DOHH2 (cell line): ENCODE measurements around the gene CCL2.

Experiments used
- H3F3A ChIP-seq: fragments of 200-600 bp; sonication (generic), shearing (Covaris generic); 2 replicates; pipeline ENCODE4 v1.6.0; 2016; ENCODE audit warnings: antibody characterized with exemption, mild to moderate bottlenecking; ENCODE audit not compliant: control insufficient read depth, insufficient read depth
- H3K27ac ChIP-seq: fragments of 200-600 bp; sonication (generic); 2 replicates; pipeline ENCODE4 v1.5.1; 2014; ENCODE audit warnings: low read depth, mild to moderate bottlenecking, low read length, moderate library complexity
- H3K27me3 ChIP-seq: fragments of 200-600 bp; sonication (generic); 2 replicates; pipeline ENCODE4 v1.6.1; 2014; ENCODE audit warnings: mild to moderate bottlenecking, low read length, mixed read lengths; ENCODE audit not compliant: control insufficient read depth
- H3K36me3 ChIP-seq: fragments of 200-600 bp; sonication (generic); 2 replicates; pipeline ENCODE4 v1.6.1; 2014; ENCODE audit warnings: mild to moderate bottlenecking, low read length, moderate library complexity, mixed read lengths; ENCODE audit not compliant: control insufficient read depth
- H3K4me1 ChIP-seq: fragments of 200-600 bp; sonication (generic); 2 replicates; pipeline ENCODE4 v1.6.1; 2014; ENCODE audit warnings: mild to moderate bottlenecking, low read length, mixed read lengths; ENCODE audit not compliant: control insufficient read depth
- H3K4me2 ChIP-seq: fragments of 200-600 bp; sonication (generic); 2 replicates; pipeline ENCODE4 v1.6.0; 2014; ENCODE audit warnings: mild to moderate bottlenecking, low read length, moderate library complexity
- H3K4me3 ChIP-seq: fragments of 200-600 bp; sonication (generic); 2 replicates; pipeline ENCODE4 v1.5.1; 2014; ENCODE audit warnings: mild to moderate bottlenecking, low read length, mixed read lengths
- H3K79me2 ChIP-seq: fragments of 200-600 bp; sonication (generic); 2 replicates; pipeline ENCODE4 v1.6.1; 2014; ENCODE audit warnings: mild to moderate bottlenecking, low read length, mixed read lengths; ENCODE audit not compliant: control insufficient read depth
- H3K9me2 ChIP-seq: fragments of 200-600 bp; sonication (generic); replicated peaks from 2 replicates; pipeline ENCODE4 v1.6.1; 2014; ENCODE audit warnings: mild to moderate bottlenecking, low read length, mixed read lengths; ENCODE audit not compliant: control insufficient read depth
- H3K9me3 ChIP-seq: fragments of 200-600 bp; sonication (generic); 2 replicates; pipeline ENCODE4 v1.6.1; 2014; ENCODE audit warnings: antibody characterized with exemption, low read length, mixed read lengths; ENCODE audit not compliant: control insufficient read depth, insufficient read depth
- H4K20me1 ChIP-seq: fragments of 200-600 bp; sonication (generic); 2 replicates; pipeline ENCODE4 v1.6.0; 2014; ENCODE audit warnings: low read depth, mild to moderate bottlenecking, antibody characterized with exemption, low read length, moderate library complexity; ENCODE audit not compliant: control insufficient read depth, insufficient read depth
- EZH2phosphoT487 ChIP-seq: fragments of 200-600 bp; sonication (generic); IDR thresholded peaks from 2 replicates; pipeline ENCODE4 v1.6.1; 2017; ENCODE audit warnings: borderline replicate concordance, mild to moderate bottlenecking, antibody characterized with exemption, low read length, moderate library complexity, mixed read lengths
- TF ChIP-seq, protein P1 (sequence below): fragments of 200-600 bp; sonication (generic); IDR thresholded peaks from one replicate; pipeline ENCODE4 v1.5.1; 2014; ENCODE audit warnings: antibody characterized with exemption, mild to moderate bottlenecking, low read depth, low read length; ENCODE audit not compliant: poor library complexity, severe bottlenecking

The CCL2 gene

DNA sequence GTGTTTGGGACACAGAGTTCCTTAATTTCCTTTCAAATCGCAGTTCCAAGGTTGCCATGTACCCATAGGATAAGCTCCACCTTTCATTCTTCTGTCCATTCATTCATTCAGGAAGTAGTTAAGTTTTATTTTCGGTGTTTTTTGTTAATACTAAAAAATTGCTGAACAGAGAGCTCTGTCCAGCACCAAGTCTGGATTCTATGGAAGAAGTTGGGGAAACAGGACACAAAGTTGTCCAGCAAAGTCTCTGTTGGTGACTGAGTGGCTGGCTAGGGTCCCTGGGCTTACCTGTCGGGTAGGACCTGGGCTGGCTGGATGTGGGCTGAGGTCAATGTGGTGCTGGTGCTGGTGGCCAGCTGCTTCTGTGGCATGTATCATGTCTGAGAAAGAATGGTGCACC, 17.6 kb upstream of the CCL2 start:
- Histone ChIP-seq H3K4me2 (no peak overlapping the region), H3K9me3 (no peaks in the 10 kb centered on the region), H4K20me1 (no peaks in the 10 kb centered on the region), H3F3A (no peaks in the 10 kb centered on the region), H3K79me2 (no peaks in the 10 kb centered on the region), H3K9me2 (no peaks in the 10 kb centered on the region), H3K4me3 (no peak overlapping the region), H3K27me3 (no peaks in the 10 kb centered on the region), H3K27ac (no peak overlapping the region), H3K36me3 (no peaks in the 10 kb centered on the region), H3K4me1 (peaks cover 2% of the 10 kb centered on the region)
- TF ChIP-seq, protein P1, sequence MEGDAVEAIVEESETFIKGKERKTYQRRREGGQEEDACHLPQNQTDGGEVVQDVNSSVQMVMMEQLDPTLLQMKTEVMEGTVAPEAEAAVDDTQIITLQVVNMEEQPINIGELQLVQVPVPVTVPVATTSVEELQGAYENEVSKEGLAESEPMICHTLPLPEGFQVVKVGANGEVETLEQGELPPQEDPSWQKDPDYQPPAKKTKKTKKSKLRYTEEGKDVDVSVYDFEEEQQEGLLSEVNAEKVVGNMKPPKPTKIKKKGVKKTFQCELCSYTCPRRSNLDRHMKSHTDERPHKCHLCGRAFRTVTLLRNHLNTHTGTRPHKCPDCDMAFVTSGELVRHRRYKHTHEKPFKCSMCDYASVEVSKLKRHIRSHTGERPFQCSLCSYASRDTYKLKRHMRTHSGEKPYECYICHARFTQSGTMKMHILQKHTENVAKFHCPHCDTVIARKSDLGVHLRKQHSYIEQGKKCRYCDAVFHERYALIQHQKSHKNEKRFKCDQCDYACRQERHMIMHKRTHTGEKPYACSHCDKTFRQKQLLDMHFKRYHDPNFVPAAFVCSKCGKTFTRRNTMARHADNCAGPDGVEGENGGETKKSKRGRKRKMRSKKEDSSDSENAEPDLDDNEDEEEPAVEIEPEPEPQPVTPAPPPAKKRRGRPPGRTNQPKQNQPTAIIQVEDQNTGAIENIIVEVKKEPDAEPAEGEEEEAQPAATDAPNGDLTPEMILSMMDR, result no peak
- no peak for TF ChIP-seq EZH2phosphoT487

DNA sequence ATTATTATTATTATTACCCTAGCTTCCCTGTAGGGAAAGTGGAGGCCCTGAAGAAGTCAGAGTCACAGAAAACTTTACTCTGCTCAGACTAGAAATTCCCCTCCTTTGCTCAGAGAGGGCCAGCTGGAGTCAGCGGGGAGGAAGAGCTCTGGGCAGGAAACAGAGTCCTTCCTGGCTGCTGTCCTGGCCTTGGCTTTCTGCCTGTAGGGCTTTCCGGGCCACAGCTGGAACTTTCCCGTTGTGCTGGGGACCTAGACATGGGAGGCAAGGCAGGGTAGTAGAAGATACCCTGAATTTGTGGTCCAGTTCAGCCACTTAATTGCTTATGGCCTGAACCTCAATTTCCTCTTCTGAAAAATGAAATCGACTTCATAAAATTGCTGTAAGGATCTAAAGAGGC, 14.0 kb upstream of the CCL2 start:
- Histone ChIP-seq H3K9me2 (no peaks in the 10 kb centered on the region), H3K36me3 (no peaks in the 10 kb centered on the region), H3K4me2 (no peak overlapping the region), H3K27ac (no peak overlapping the region), H3K4me1 (peaks cover 7% of the 10 kb centered on the region), H3F3A (no peaks in the 10 kb centered on the region), H3K9me3 (no peaks in the 10 kb centered on the region), H3K27me3 (no peaks in the 10 kb centered on the region), H4K20me1 (no peaks in the 10 kb centered on the region), H3K79me2 (no peaks in the 10 kb centered on the region), H3K4me3 (no peak overlapping the region)
- TF ChIP-seq, protein P1, result no peak
- TF ChIP-seq EZH2phosphoT487, result no peak

DNA sequence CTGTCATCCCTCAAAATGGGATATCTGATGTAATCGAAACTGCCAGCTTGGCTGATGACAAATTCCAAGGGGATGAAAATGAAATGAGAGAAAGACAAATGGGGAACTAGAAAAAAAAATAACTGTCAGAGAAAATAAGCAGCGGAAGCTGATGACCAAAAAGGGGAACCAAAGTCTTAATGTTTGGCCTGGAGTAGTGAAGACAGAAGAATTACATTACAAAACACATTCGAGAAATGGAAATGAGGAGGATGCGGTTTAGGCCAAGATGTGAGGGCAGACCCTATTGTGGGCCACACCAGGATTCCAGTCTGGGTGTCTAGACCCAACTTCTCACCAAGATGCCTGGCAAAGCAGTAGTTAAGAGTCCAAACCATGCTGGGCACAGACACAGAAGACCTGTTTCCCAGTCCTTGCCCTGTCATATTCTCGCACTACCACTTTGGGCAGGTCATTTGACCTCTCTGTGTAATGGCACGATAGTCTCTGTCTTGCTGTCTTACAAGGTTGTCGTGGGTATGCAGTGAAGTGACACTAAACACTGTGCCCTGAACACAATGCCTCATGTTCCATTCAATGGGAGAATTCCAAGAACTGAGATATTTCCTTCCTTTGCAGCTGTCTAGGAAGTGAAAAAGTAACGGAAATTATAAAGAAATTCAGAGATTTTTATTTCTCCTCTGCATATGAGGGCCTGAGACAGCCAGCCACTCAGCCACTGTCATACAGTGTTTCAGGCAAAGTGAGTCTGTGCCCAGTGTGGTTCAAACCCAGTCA, 12.3 kb upstream of the CCL2 start:
- no peaks in the 10 kb centered on the region for H3K36me3 ChIP-seq
- H3K9me3 ChIP-seq, result no peaks in the 10 kb centered on the region
- H4K20me1 ChIP-seq, result no peaks in the 10 kb centered on the region
- H3K4me3 ChIP-seq, result no peak overlapping the region
- no peaks in the 10 kb centered on the region for H3F3A ChIP-seq
- no peaks in the 10 kb centered on the region for H3K79me2 ChIP-seq
- peaks cover 7% of the 10 kb centered on the region for H3K4me1 ChIP-seq
- TF ChIP-seq, protein P1, result no peak
- no peak overlapping the region for H3K27ac ChIP-seq
- H3K4me2 ChIP-seq, result no peak overlapping the region
- H3K27me3 ChIP-seq, result no peaks in the 10 kb centered on the region
- no peaks in the 10 kb centered on the region for H3K9me2 ChIP-seq
